ENCODE results near the gene SHPK. TPM values are rescaled to one million over a fixed set of nuclear protein-coding genes. Genes with fewer than 3 reads are reported as not detected.

SHPK gene
- total RNA-seq, 1 experiment from 2014 or later, result 19.6 TPM

DNA sequence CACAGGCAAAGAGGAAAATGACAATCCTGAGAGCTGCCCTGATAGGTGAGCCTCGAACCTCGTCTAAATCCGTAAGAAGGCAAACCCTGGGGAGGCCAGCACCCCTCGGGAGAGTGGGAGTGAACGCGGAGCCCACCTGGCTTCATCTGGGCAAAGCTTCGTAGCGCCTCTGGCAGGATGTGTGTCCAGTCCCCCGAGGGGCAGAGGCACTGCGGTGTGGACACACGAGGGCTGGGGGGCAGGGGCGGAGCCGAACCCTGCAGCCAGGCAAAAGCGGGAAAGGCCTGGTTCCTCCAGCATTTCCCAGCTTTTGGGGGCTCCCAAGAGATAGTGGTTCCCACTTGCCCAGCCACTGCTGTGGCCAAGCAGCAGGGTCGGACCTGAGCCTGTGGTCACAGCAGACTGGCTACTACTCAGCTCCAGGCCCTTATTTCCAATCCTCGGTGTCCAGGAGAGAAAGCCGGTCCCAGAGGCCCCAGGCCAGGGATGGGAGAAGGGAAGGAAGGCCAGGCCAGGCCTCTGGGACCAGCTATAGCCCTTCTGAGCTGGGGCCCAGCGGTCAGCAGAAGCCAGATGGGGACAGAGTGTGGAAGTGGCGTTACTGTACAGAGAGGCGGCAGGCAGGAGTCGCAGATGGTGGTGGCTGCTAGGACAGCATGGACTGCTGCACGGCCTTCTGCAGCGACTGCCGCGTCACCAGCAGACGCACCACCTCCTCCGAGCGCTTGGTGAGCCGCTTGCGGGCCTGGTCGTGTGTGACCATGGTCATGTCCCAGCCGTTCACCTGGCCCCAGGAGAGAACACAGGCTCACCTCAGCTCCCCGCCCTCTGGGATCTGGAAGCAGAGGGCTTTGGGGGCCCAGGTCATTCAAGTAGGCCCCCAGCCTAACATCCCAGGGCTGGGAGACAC is 27.3 kb upstream of the SHPK start (continued):
- no peak for TF ChIP-seq SP1 (IDR thresholded peaks at IDR 0.05; ENCODE audit: low read depth)
- TF ChIP-seq SIN3A (IDR thresholded peaks at IDR 0.05; ENCODE audit: low read depth), result no peak
- no peak for TF ChIP-seq RAD21 (IDR thresholded peaks at IDR 0.05; ENCODE audit: low read depth)
- TF ChIP-seq EGR1 (IDR thresholded peaks at IDR 0.05; ENCODE audit: low read depth), result no peak
- TF ChIP-seq EZH2phosphoT487 (IDR thresholded peaks at IDR 0.05; ENCODE audit: borderline replicate concordance), result no peak
- no peak for TF ChIP-seq FOSL1 (IDR thresholded peaks at IDR 0.05; ENCODE audit: low read depth)
- no peak for TF ChIP-seq TCF7L2 (IDR thresholded peaks at IDR 0.05; ENCODE audit: borderline replicate concordance, extremely low read depth, insufficient read depth, insufficient read length)

DNA sequence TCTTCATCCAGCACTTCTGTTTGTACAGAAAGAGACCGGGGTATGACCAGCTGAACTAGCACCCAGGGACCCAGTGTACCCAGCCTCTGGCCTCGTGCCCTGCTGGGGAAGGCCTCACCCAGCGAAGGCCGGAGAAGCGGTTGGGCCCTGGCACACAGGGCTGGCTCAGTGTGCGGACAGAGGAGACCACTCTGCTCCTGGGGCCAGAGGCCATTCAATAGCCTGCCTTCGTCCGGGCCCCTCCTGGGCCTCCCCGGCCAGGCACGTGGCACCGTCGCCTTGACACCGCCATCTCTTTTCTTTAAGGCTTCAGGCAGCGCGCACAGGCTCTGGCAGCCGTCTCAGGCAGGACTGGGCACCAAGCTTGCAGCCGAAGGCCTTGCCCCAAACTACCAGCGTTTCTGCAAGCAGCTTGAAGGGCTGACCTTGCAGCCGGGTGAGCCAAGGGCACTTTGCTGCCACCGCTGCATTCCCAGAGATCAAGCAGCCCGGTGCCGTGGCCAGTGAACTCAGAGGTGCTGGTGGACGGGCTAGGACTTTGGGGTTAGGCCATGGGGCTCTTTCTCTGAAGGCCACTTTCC is 24.4 kb upstream of the SHPK start:
- Histone ChIP-seq H3K36me3 (ENCODE audit: control insufficient read depth in 1 of 2, insufficient read depth in 2 of 2, low read length in 2 of 2) (no peaks in the 10 kb centered on the region), H3K9me2 (ENCODE audit: insufficient read depth) (no peaks in the 10 kb centered on the region), H3K27me3 (ENCODE audit: insufficient read depth, low read length) (no peaks in the 10 kb centered on the region), H3K79me2 (ENCODE audit: insufficient read depth, low read length) (no peaks in the 10 kb centered on the region), H2AFZ (ENCODE audit: low read depth, low read length, poor library complexity, severe bottlenecking) (no peak overlapping the region), H3K9ac (ENCODE audit: low read length) (peak overlapping the region; percentile 23; the same call in 1 of the 2 replicates), H3K9me3 (ENCODE audit: control insufficient read depth in 1 of 2, insufficient read depth in 1 of 2, low read depth in 1 of 2, low read length in 2 of 2) (no peaks in the 10 kb centered on the region), H3K27ac (ENCODE audit: low read depth, low read length) (peak overlapping the region; percentile 70; the same call in 1 of the 2 replicates), H4K20me1 (ENCODE audit: insufficient read depth) (no peaks in the 10 kb centered on the region), H3K4me2 (ENCODE audit: low read length) (peak overlapping the region; percentile 55), H3K4me1 (ENCODE audit: control insufficient read depth in 1 of 2, insufficient read depth in 2 of 2, low read length in 2 of 2) (peaks cover 12 to 16% of the 10 kb centered on the region in 2 experiments), H3K4me3 (replicated peaks in 1 of 2; ENCODE audit: low read depth in 1 of 2, low read length in 2 of 2) (no peak overlapping the region)
- intact Hi-C loops (cut with micrococcal nuclease), result no loop called here
- peak; percentile 12; the same call in 1 of the 2 replicates for ATAC-seq
- ChIA-PET POLR2A (interaction anchor here (1.1 kb wide), 1 partner anchor 24 kb away, joined by 4 read pairs; the partner anchor contains the start of genes CTNS and SHPK), CTCF (interaction anchor here (0.6 kb wide), 1 partner anchor 15 kb away, joined by 4 read pairs; no protein-coding TSS in a partner anchor), RAD21 (ENCODE audit: low non-redundant PET in 1 of 2, low total read pairs in 2 of 2, uncharacterized antibody in 2 of 2, unreplicated experiment in 2 of 2) (no interaction called here)
- no peak for DNase-seq (ENCODE audit: low read depth, low spot score)
- BruUV-seq (replicated peaks), result no TSS peak
- TF ChIP-seq POLR2AphosphoS5 (IDR thresholded peaks at IDR 0.05; ENCODE audit: low read depth, low read length) (no peak), TCF7L2 (IDR thresholded peaks at IDR 0.05; ENCODE audit: borderline replicate concordance, extremely low read depth, insufficient read depth, insufficient read length) (no peak), JUND (IDR thresholded peaks at IDR 0.05) (no peak), SIN3A (IDR thresholded peaks at IDR 0.05; ENCODE audit: low read depth) (no peak), FOSL1 (IDR thresholded peaks at IDR 0.05; ENCODE audit: low read depth) (no peak), POLR2A (IDR thresholded peaks at IDR 0.05; ENCODE audit: borderline replicate concordance, extremely low read depth, insufficient read depth, insufficient read length) (no peak), YY1 (IDR thresholded peaks at IDR 0.05; ENCODE audit: extremely low read depth, insufficient replicate concordance, low read depth, low read length) (no peak), ZFX (IDR thresholded peaks at IDR 0.05) (no peak)
- TF ChIP-seq, protein P1, sequence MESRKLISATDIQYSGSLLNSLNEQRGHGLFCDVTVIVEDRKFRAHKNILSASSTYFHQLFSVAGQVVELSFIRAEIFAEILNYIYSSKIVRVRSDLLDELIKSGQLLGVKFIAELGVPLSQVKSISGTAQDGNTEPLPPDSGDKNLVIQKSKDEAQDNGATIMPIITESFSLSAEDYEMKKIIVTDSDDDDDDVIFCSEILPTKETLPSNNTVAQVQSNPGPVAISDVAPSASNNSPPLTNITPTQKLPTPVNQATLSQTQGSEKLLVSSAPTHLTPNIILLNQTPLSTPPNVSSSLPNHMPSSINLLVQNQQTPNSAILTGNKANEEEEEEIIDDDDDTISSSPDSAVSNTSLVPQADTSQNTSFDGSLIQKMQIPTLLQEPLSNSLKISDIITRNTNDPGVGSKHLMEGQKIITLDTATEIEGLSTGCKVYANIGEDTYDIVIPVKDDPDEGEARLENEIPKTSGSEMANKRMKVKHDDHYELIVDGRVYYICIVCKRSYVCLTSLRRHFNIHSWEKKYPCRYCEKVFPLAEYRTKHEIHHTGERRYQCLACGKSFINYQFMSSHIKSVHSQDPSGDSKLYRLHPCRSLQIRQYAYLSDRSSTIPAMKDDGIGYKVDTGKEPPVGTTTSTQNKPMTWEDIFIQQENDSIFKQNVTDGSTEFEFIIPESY (IDR thresholded peaks at IDR 0.05; ENCODE audit: extremely low read depth, insufficient replicate concordance, low read length), result no peak
- TF ChIP-seq, protein P2, sequence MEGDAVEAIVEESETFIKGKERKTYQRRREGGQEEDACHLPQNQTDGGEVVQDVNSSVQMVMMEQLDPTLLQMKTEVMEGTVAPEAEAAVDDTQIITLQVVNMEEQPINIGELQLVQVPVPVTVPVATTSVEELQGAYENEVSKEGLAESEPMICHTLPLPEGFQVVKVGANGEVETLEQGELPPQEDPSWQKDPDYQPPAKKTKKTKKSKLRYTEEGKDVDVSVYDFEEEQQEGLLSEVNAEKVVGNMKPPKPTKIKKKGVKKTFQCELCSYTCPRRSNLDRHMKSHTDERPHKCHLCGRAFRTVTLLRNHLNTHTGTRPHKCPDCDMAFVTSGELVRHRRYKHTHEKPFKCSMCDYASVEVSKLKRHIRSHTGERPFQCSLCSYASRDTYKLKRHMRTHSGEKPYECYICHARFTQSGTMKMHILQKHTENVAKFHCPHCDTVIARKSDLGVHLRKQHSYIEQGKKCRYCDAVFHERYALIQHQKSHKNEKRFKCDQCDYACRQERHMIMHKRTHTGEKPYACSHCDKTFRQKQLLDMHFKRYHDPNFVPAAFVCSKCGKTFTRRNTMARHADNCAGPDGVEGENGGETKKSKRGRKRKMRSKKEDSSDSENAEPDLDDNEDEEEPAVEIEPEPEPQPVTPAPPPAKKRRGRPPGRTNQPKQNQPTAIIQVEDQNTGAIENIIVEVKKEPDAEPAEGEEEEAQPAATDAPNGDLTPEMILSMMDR (IDR thresholded peaks at IDR 0.05 in 2 of 3, conservative IDR thresholded peaks at IDR 0.05 in 1 of 3; ENCODE audit: borderline replicate concordance in 1 of 3, insufficient read depth in 1 of 3, low read depth in 2 of 3, low read length in 2 of 3), result no peak
- TF ChIP-seq, protein P3, sequence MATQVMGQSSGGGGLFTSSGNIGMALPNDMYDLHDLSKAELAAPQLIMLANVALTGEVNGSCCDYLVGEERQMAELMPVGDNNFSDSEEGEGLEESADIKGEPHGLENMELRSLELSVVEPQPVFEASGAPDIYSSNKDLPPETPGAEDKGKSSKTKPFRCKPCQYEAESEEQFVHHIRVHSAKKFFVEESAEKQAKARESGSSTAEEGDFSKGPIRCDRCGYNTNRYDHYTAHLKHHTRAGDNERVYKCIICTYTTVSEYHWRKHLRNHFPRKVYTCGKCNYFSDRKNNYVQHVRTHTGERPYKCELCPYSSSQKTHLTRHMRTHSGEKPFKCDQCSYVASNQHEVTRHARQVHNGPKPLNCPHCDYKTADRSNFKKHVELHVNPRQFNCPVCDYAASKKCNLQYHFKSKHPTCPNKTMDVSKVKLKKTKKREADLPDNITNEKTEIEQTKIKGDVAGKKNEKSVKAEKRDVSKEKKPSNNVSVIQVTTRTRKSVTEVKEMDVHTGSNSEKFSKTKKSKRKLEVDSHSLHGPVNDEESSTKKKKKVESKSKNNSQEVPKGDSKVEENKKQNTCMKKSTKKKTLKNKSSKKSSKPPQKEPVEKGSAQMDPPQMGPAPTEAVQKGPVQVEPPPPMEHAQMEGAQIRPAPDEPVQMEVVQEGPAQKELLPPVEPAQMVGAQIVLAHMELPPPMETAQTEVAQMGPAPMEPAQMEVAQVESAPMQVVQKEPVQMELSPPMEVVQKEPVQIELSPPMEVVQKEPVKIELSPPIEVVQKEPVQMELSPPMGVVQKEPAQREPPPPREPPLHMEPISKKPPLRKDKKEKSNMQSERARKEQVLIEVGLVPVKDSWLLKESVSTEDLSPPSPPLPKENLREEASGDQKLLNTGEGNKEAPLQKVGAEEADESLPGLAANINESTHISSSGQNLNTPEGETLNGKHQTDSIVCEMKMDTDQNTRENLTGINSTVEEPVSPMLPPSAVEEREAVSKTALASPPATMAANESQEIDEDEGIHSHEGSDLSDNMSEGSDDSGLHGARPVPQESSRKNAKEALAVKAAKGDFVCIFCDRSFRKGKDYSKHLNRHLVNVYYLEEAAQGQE (IDR thresholded peaks at IDR 0.05; ENCODE audit: low read depth), result no peak

Data from HCT116 (cell line).